Thoracic aorta (tissue), 2 donors: ENCODE data around the gene SLC7A5. TPM values are rescaled to one million over a fixed set of nuclear protein-coding genes. Genes with fewer than 3 reads are reported as not detected.
"Not testable (repeated sequence)": the region's sequence is repeated elsewhere in the genome, so short reads cannot be mapped to it uniquely, and the experiment has no call there.

Experiments used
- ATAC-seq: fragments of 150-250 bp; one replicate; pipeline ENCODE4 v1.8.0; 2017; ENCODE audit warnings: low read depth; ENCODE audit not compliant: insufficient number of reproducible peaks, low FRiP score
- DNase-seq: peaks from one replicate; pipeline ENCODE4 v3.0.0-alpha.2; 2020; ENCODE audit warnings: low spot score
- H3K27ac ChIP-seq, 2 donors: fragments of 200-600 bp; sonication (generic); 1 replicate in 1 of 2; 2 replicates in 1 of 2; pipeline ENCODE4 v1.5.1; 2016; ENCODE audit warnings: mild to moderate bottlenecking in 2 of 2, moderate library complexity in 2 of 2
- H3K27me3 ChIP-seq: fragments of 200-600 bp; sonication (generic); replicated peaks from 2 replicates; pipeline ENCODE4 v1.6.0; 2016; ENCODE audit warnings: mild to moderate bottlenecking; ENCODE audit not compliant: insufficient read depth
- H3K36me3 ChIP-seq: fragments of 200-600 bp; sonication (generic); one replicate; pipeline ENCODE4 v1.5.1; 2016
- H3K4me1 ChIP-seq, 2 donors: fragments of 200-600 bp; sonication (generic); 1 replicate in 1 of 2; 2 replicates in 1 of 2; pipeline versions ENCODE4 v1.5.1 to v1.6.0; 2016; ENCODE audit warnings: low read depth in 2 of 2, mild to moderate bottlenecking in 1 of 2; ENCODE audit not compliant: control insufficient read depth in 1 of 2
- H3K4me3 ChIP-seq: fragments of 200-600 bp; sonication (generic); 2 replicates; pipeline ENCODE4 v1.5.1; 2016; ENCODE audit warnings: mild to moderate bottlenecking
- H3K9me3 ChIP-seq: fragments of 200-600 bp; sonication (generic); 2 replicates; pipeline ENCODE4 v1.5.1; 2016
- CTCF ChIP-seq: fragments of 200-600 bp; sonication (generic); IDR thresholded peaks from one replicate; pipeline ENCODE4 v1.5.1; 2019; ENCODE audit warnings: antibody characterized with exemption
- total RNA-seq, 2 donors: library from RNA; depleted of rRNA; stranded (reverse); fragments of >200 nt; gene quantifications; one replicate each; pipeline versions ENCODE4 v1.1.0 to v1.2.3, GENCODE V29; 2016

Gene SLC7A5
- total RNA-seq, 2 donors from 2014 or later, result 2.7 to 33.7 TPM

- H3K27ac ChIP-seq, result no peak overlapping the region
- no peak for ATAC-seq
Observed at GRCh38 chr16:87864331-87864989, 4.8 kb downstream of the SLC7A5 start.

GRCh38 chr16:87863327-87863635 is 6.0 kb downstream of the SLC7A5 start:
- DNase-seq, ATAC-seq, H3K27me3 ChIP-seq, H3K36me3 ChIP-seq, H3K4me1 ChIP-seq, H3K27ac ChIP-seq, H3K9me3 ChIP-seq, H3K4me3 ChIP-seq: not testable (repeated sequence)

More at GRCh38 chr16:87864331-87864989, 4.8 kb downstream of the SLC7A5 start:
- no peak for TF ChIP-seq CTCF
- H3K9me3 ChIP-seq, result no peaks in the 10 kb centered on the region
- DNase-seq, result no peak
- no peak overlapping the region for H3K4me3 ChIP-seq
- H3K4me1 ChIP-seq, result peaks cover 8 to 14% of the 10 kb centered on the region in 2 donors
- H3K27me3 ChIP-seq, result no peaks in the 10 kb centered on the region
- no peaks in the 10 kb centered on the region for H3K36me3 ChIP-seq

- H3K27ac ChIP-seq, DNase-seq: not testable (repeated sequence)
Observed at GRCh38 chr16:87862597-87863326, 6.5 kb downstream of the SLC7A5 start.

GRCh38 chr16:87861300-87862099 is 7.8 kb downstream of the SLC7A5 start:
- H3K27ac ChIP-seq, DNase-seq, H3K27me3 ChIP-seq, H3K4me3 ChIP-seq, ATAC-seq, H3K9me3 ChIP-seq, H3K36me3 ChIP-seq, H3K4me1 ChIP-seq: not testable (repeated sequence)

More at GRCh38 chr16:87862597-87863326, 6.5 kb downstream of the SLC7A5 start:
- not testable (repeated sequence) for H3K27me3 ChIP-seq, ATAC-seq, H3K36me3 ChIP-seq, H3K4me3 ChIP-seq, H3K4me1 ChIP-seq, H3K9me3 ChIP-seq

- no peaks in the 10 kb centered on the region for H3K9me3 ChIP-seq
- no peak for ATAC-seq
- no peaks in the 10 kb centered on the region for H3K27me3 ChIP-seq
- peaks cover 0 to under 1% of the 10 kb centered on the region in 2 donors for H3K4me1 ChIP-seq
- TF ChIP-seq CTCF, result no peak
- no peak overlapping the region for H3K4me3 ChIP-seq
- no peak overlapping the region for H3K27ac ChIP-seq
- H3K36me3 ChIP-seq, result no peaks in the 10 kb centered on the region
- no peak for DNase-seq
Observed at GRCh38 chr16:87860553-87861299, 8.6 kb downstream of the SLC7A5 start.

- not testable (repeated sequence) for H3K27ac ChIP-seq, H3K27me3 ChIP-seq, H3K4me1 ChIP-seq, H3K9me3 ChIP-seq, ATAC-seq, H3K4me3 ChIP-seq, H3K36me3 ChIP-seq, DNase-seq
Observed at GRCh38 chr16:87858151-87858993, 10.9 kb downstream of the SLC7A5 start.
